ENCODE measurements around the gene NDFIP2. TPM values are rescaled to one million over a fixed set of nuclear protein-coding genes. Genes with fewer than 3 reads are reported as not detected.

The NDFIP2 gene
- polyA plus RNA-seq, 2 of the 4 experiments (the other 2 are of a cell fraction), result 23.2 to 39.9 TPM

DNA sequence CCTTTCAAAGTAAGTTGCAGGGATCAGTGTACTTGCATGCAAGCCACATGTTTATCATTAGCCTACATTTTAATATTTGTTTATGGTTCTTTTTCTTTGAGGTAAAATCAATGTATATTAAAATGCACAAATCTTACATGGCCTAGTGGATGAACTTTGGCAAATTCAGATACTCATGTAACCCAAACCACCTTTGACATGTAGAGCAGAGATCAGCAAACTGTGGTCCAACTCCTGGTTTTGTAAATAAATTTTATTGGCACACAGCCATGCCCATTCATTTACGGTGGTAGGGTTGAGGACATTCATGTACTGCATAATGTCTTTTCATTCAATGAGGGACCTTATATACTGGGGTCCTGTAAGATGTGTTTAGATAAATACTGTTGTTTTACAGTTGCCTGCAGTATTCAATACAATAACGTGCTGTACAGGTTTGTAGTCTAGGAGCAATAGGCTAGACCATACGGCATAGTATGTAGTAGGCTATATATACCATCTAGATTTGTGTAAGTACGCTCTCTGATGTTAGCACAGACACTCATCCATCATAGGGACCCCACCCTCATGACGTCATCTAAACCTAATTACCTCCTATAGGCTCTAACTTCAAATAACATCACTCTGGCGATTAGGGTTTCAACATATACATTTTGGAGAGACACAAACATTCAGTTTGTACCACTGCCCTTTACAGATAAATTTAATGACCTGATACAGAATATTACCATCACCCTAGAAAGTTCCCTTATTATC is 5.7 kb downstream of the NDFIP2 start:
- no peak overlapping the region for H3K4me3 ChIP-seq
- FAIRE-seq, result no peak
- ChIA-PET CTCF (no interaction called here), POLR2A (no interaction called here)
- H3K9me3 ChIP-seq, result no peaks in the 10 kb centered on the region
- no peak for DNase-seq (ENCODE audit: low read depth in 1 of 2, low spot score in 1 of 2)
- H3K27ac ChIP-seq, result no peak overlapping the region
- ATAC-seq, result no peak
- 77% methylated on average over 6 of the region's 6 CpGs for WGBS (ENCODE audit: missing lambda C conversion rate)
- peak overlapping the region; percentile 75; the same call in 1 of the 3 replicates for H3K4me2 ChIP-seq
- peaks cover 65% of the 10 kb centered on the region for H3K4me1 ChIP-seq
- TF ChIP-seq FOXS1 (CRISPR knock-in tag; IDR thresholded peaks at IDR 0.05) (no peak), MYC (IDR thresholded peaks at IDR 0.05; ENCODE audit: borderline replicate concordance, low read length) (no peak), HOXB13 (CRISPR knock-in tag; IDR thresholded peaks at IDR 0.05; ENCODE audit: low read depth) (no peak), JUNB (IDR thresholded peaks at IDR 0.05) (no peak), RNF2 (IDR thresholded peaks at IDR 0.05; ENCODE audit: borderline replicate concordance, low read depth) (no peak), JUN (IDR thresholded peaks at IDR 0.05) (no peak), TP53 (CRISPR knock-in tag; IDR thresholded peaks at IDR 0.05) (no peak), NFE2L2 (conservative IDR thresholded peaks at IDR 0.05; ENCODE audit: low read length) (no peak), PHF8 (IDR thresholded peaks at IDR 0.05; ENCODE audit: borderline replicate concordance, low read depth) (no peak), NR3C1 (IDR thresholded peaks at IDR 0.05) (no peak), CBX8 (IDR thresholded peaks at IDR 0.05) (no peak)
- TF ChIP-seq, protein P1, sequence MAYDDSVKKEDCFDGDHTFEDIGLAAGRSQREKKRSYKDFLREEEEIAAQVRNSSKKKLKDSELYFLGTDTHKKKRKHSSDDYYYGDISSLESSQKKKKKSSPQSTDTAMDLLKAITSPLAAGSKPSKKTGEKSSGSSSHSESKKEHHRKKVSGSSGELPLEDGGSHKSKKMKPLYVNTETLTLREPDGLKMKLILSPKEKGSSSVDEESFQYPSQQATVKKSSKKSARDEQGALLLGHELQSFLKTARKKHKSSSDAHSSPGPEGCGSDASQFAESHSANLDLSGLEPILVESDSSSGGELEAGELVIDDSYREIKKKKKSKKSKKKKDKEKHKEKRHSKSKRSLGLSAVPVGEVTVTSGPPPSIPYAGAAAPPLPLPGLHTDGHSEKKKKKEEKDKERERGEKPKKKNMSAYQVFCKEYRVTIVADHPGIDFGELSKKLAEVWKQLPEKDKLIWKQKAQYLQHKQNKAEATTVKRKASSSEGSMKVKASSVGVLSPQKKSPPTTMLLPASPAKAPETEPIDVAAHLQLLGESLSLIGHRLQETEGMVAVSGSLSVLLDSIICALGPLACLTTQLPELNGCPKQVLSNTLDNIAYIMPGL (CRISPR knock-in tag; IDR thresholded peaks at IDR 0.05; ENCODE audit: borderline replicate concordance), result no peak
- TF ChIP-seq, protein P2, sequence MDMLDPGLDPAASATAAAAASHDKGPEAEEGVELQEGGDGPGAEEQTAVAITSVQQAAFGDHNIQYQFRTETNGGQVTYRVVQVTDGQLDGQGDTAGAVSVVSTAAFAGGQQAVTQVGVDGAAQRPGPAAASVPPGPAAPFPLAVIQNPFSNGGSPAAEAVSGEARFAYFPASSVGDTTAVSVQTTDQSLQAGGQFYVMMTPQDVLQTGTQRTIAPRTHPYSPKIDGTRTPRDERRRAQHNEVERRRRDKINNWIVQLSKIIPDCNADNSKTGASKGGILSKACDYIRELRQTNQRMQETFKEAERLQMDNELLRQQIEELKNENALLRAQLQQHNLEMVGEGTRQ (IDR thresholded peaks at IDR 0.05), result no peak
- TF ChIP-seq, protein P3, sequence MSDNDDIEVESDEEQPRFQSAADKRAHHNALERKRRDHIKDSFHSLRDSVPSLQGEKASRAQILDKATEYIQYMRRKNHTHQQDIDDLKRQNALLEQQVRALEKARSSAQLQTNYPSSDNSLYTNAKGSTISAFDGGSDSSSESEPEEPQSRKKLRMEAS (IDR thresholded peaks at IDR 0.05), result no peak
- TF ChIP-seq, protein P4, sequence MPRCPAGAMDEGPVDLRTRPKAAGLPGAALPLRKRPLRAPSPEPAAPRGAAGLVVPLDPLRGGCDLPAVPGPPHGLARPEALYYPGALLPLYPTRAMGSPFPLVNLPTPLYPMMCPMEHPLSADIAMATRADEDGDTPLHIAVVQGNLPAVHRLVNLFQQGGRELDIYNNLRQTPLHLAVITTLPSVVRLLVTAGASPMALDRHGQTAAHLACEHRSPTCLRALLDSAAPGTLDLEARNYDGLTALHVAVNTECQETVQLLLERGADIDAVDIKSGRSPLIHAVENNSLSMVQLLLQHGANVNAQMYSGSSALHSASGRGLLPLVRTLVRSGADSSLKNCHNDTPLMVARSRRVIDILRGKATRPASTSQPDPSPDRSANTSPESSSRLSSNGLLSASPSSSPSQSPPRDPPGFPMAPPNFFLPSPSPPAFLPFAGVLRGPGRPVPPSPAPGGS (IDR thresholded peaks at IDR 0.05), result no peak
- TF ChIP-seq, protein P5, sequence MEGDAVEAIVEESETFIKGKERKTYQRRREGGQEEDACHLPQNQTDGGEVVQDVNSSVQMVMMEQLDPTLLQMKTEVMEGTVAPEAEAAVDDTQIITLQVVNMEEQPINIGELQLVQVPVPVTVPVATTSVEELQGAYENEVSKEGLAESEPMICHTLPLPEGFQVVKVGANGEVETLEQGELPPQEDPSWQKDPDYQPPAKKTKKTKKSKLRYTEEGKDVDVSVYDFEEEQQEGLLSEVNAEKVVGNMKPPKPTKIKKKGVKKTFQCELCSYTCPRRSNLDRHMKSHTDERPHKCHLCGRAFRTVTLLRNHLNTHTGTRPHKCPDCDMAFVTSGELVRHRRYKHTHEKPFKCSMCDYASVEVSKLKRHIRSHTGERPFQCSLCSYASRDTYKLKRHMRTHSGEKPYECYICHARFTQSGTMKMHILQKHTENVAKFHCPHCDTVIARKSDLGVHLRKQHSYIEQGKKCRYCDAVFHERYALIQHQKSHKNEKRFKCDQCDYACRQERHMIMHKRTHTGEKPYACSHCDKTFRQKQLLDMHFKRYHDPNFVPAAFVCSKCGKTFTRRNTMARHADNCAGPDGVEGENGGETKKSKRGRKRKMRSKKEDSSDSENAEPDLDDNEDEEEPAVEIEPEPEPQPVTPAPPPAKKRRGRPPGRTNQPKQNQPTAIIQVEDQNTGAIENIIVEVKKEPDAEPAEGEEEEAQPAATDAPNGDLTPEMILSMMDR (IDR thresholded peaks at IDR 0.05), result no peak

DNA sequence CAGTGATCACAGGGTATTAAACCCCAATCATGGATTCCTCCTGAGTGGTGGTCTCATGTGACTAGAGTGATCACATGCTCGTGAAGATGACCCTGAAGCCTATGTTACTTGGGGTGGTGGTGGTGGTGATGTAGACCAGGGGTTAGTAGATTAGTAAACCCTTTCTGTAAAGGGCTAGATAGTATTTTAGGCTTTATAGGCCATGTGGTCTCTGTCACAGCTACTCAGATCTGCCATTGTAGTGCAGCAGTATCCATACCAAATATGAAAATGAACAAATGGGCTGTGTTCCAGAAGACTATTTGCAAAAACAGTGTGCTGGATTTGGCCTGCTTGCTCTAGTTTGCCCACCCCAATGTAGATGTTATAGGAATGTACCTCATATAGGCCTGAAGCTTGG is 9.4 kb downstream of the NDFIP2 start:
- H3K4me3 ChIP-seq, result no peak overlapping the region
- H3K4me2 ChIP-seq, result peak overlapping the region; percentile 70
- no peaks in the 10 kb centered on the region for H3K9me3 ChIP-seq
- TF ChIP-seq, protein P4 (IDR thresholded peaks at IDR 0.05), result no peak
- no peak for TF ChIP-seq MAFK (IDR thresholded peaks at IDR 0.05; ENCODE audit: partially characterized antibody)
- no peak for ATAC-seq
- H3K27ac ChIP-seq, result no peak overlapping the region
- WGBS (ENCODE audit: missing lambda C conversion rate), result 80% methylated on average over 1 of the region's 1 CpG
- H3K4me1 ChIP-seq, result peaks cover 66% of the 10 kb centered on the region
- ChIA-PET POLR2A (no interaction called here), CTCF (no interaction called here)
- no peak for DNase-seq (ENCODE audit: low read depth in 1 of 2, low spot score in 1 of 2)
- FAIRE-seq, result no peak

Data from A549 (cell line).